ENCODE data around the gene ETF1.
A peak's percentile ranks its signal among the peaks of the same experiment; 100 is the strongest.

ETF1 gene

DNA sequence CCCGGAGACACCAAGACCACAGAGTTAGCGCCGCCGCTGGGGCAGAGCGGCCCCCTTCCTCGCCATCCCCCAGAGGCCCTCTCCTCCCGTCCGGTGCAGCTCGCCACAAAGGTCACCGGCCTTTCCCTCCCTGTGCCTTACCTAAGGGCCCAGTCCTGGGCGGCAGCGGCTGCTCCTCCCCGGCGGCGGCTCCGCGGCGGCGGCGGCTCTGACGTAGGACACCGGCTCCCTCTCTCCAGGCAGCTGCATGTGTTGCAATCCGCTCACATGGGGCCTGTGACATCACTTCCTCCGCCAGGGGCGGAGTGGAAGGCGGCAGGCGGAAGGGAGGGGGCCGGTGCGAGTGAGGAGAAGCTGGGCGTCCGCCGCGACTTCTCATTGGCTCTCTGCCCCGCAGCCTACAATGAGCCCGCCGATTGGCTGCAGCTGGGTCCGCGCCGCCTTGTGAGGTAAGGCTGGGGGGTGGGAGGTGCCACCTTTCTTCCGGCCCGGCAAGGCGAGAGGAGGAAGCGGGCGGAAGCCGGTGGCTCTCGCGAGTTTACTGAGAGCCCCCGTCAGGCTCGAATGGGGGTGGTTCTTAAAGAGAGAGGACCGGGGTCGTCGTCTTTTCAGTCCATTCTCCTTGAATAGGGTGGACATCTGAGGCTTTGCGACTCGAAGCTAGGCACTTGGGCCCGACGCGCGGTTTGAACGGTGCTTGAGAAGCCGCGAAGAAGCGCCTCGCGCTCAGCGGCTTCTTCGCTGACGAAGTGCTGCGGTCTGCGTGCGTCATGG, at the start of gene ETF1:
Gene ETF1 (minus strand): TSS at position 281 of the 774 bp plus-strand sequence. CDS start 318 bp downstream, outside the sequence.
- DNase-seq (ENCODE audit: low read depth): peak; percentile 95

DNA sequence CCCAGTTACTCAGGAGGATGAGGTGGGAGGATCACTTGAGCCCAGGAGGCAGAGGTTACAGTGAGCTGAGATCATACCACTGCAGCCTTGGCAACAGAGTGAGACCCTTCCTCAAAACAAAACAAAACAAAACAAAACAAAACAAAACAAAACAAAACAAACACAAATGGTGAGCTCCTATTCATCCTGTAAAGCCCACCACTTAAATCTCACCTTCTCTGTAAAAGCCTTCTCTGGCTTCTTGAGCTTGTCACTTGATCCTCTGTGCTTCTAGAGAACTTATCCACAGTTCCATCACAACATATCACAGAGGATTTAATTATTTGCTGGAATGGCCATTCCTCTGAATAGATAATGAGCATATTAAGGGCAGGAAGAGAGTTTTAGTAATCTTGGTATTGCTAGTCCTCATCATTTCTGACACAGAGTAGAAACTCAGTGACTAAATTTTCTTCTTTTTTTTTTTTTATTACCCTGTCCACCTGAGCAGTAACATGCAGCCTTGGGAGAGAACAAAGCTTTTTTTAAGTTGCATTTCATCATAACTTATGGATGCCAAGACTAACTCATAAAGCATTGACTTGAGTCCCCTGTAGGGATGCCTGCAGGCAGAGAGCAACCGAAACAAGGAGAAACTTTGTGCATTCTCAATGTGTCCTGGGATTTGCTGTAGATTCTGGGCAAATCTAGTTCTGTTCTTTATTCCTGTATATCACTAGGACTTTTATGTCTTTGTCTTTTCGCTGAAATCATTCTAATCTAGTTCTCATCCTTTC, 45.2 kb upstream of the ETF1 start:
- no peak for DNase-seq (ENCODE audit: low read depth)

DNA sequence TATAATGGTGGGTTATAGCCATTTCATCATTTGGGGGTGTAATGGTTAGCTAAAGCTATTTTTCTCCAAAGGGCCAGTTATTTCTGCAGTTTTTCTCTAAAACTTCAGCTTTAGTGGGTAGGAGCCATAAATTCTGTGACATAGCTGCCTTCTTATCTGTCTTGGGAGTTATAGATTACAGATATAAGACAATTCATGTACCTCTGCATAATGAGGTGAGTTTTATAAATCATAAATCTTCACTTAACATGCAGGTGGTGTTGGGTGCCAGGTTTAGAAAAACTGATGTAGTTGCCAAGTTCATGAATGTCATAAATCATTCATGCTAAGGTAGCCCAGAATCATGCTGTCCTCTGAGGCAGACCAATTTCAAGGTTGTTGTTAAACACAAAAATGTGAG, 42.1 kb upstream of the ETF1 start:
- no peak for DNase-seq (ENCODE audit: low read depth)

DNA sequence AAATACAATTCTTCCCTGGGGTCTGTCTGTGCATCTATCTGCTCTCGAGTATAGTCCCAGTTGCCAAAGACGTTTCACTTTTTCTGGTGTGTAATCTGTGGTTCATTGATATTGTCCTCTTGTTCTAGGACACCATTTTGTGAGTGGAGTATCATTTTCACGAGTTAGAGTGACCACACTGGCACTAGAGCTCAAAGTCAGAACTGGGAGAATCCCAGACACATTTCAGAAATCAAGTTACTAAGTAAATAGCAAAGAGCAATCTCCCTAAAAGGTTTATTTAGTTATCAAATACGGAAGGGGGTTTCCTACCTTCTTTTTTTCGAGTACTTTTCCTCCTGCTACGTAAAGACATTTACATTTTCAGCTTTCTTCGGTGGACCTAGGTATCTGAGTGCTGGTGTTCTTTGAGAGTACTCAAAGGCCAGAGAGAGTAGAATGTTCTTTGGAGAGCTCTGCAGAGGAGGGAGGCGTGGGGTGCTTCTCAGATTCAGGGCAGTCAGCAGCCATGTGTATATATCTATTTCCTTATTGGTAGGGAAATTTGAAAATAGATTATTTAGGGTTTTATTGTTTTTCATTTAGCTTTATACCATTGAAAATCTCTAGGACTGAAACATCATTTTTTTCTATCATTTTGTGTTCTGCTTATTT, 41.1 kb upstream of the ETF1 start:
- no peak for DNase-seq (ENCODE audit: low read depth)

DNA sequence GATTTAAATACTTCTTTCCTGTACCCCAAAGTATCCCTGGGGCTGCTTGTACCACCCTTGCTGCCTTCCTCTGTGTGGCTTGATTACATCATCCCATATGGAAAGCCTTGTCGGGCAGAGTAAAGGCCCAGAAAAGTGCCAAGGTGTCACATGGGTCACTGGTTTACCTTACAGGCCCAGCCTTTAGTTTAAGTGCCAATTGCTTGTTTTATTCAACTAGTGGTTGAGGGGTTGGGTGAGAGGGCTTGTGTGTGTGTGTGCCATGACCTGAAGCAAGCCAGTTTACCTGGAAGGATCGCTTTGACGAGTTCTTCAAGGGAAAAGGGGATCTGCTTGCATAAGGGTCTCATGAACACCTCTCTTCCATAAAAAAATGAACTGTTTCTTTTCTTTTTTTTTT, 39.9 kb upstream of the ETF1 start:
- DNase-seq (ENCODE audit: low read depth): no peak

GRCh38 chr5:138580777-138581176, 37.7 kb upstream of the ETF1 start:
- DNase-seq (ENCODE audit: low read depth): no peak

DNA sequence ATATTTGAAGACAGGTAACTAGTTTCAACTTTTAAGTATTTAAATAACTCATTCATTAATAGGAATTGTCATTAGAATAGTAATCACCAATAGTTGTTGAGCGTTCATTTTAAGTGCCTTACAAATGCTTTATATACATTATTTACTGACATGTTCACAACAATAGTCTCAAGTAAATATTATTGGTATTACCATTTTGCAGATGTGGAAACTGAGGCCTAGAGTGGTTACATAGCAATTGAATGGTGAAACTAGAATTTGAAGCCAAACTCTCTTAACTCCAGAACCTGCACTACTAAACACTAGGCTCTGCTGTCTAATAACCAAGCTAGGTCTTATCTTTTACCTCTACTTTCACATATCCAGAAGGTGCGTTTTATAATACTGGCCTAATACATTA, 37.0 kb upstream of the ETF1 start:
- no peak for DNase-seq (ENCODE audit: low read depth)

DNA sequence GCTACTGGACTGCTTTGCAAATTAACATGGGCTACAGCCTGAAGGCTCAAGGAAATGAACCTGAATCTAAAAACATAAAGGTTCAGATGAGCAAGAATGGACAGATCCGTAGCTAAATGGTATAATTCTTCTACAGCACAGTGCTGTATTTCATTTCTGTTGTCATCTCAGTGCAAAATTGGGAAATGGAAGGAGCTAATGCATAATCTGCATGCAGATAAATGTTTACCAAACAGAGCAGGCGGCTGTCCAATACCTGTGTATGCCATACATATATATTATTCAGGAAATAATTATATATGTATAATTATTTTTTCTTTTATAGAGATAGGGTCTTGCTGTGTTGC, 36.5 kb upstream of the ETF1 start:
- DNase-seq (ENCODE audit: low read depth): no peak

DNA sequence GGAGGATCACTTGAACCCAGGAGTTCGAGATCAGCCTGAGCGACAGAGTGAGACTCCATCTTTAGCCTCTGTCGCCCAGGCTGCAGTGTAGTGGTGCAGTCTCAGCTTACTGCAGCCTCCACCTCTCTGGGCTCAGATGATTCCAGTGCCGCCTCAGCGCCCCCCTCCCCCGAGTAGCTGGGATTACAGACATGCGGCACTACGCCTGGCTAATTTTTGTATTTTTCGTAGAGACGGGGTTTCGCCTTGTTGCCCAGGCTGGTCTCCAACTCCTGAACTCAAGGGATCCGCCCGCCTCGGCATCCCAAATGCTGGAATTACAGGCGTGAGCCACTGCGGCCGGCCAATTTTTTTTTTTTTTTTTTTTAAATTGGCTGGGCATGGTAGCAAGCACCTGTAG, 34.4 kb upstream of the ETF1 start:
- no peak for DNase-seq (ENCODE audit: low read depth)

DNA sequence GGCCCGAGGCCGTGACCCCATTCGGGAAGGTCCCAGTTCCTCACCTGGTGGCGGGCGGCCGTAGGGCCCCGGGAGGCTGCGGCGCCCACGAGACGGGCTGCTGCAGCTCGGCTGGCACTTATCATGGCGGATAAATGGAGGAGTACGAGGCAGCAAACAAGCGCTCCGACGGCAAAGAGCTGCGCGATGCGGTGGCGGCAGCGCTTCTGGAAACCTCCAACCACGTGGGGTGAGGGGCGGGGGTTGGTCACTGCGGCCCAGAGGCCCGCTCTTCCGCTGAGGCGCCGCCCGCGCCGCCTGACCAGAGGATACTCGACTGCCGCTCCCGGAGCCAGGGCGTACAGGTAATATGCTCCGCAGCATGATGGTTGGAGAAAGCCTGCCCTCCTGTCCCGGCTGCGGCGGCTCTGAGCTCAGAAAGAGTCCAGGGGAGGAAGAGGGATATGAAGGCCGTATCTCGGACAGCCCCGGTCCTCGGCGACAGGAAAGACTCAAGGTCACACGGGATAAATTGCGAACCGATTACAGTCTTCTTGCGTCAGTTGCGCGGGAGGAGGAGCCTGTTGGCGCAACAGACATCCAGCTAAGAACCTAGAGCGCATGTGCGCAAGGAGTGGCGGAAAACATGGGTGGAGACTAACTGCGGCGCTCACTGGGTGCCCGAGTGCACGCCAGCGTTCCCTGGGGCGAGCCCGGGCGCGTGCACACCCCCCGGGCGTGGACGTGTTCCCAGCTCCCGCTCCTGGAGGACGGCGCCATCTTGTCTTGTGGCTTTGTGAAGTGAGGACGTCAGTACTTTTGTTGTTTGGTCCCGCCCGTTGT, 32.4 kb upstream of the ETF1 start, which contains the start of gene HSPA9:
Gene HSPA9 (minus strand): TSS at position 208 of the 822 bp plus-strand sequence. CDS start 83 bp downstream, at position 125.
- peak; percentile 99 for DNase-seq (ENCODE audit: low read depth)

DNA sequence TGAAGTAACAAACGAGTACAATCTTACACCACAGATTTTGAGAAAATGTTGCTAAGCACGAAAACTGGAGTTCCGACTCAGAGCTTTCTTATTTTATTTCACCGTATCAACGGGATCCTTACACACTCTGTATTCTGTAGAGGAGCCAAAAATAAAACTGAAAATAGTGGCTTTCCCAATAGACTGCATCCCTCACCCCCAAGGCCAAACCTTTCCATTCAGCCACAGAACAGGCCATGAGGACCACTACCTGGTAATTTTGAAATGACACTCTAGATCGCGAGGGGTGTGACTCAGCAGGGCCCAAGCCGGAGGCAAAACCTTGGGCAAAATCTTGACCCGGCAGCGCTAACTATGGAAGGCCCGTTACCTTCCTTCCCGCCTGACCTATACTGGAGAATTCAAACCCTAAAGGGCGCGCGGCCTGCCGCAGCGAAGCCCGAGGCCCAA, 31.7 kb upstream of the ETF1 start:
- DNase-seq (ENCODE audit: low read depth): no peak

DNA sequence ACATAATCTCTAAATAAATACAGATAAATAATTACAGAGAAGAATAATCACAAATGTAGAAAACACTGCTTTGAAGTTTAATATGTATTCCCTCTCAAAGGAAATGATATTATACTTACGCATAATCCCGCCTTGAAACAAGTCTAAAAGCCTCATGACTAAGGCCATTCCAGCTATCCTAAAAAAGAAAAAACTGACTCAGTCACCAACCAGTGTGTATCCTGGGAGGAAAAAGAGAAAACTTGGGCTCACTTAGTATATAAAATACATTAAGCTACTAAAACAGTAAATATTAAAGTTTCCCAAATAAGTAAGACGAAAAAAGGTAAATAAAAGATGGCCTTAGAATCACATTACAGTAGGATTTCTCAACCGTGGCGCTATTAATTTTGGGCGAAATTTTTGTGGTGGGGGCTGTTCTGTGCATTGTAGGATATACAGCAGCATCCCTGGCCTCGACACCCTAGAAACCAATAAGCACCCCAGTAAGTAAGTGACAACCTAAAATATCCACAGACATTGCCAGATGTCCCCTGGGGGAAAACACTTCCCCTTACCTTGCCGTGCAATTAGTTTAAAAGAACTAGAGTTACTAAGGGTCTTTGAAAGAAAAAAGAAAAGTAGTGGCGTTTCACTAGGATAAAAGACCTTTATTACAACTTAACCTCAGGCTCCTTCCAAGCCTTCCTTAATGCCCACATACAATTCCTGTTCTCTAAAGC, 31.1 kb upstream of the ETF1 start:
- no peak for DNase-seq (ENCODE audit: low read depth)

GRCh38 chr5:138573223-138573622, 30.2 kb upstream of the ETF1 start:
- no peak for DNase-seq (ENCODE audit: low read depth)

GRCh38 chr5:138570871-138571270, 27.8 kb upstream of the ETF1 start:
- DNase-seq (ENCODE audit: low read depth): no peak

DNA sequence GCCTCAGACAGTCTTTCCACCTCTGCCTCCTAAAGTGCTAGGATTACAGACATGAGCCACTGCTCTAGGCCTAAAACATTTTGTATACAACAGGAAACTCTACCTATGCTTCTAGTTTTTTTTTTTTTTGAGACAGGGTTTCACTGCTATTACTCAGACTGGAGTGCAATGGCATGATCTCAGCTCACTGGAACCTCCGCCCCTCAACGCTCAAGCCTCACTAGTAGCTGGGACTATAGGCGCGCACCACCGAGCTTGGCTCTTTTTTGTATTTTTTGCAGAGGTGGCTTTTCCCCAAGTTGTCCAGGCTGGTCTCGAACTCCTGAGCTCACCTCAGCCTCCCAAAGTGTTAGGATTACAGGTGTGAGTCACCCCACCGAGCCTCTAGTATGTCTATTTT, 26.7 kb upstream of the ETF1 start:
- no peak for DNase-seq (ENCODE audit: low read depth)

- DNase-seq (ENCODE audit: low read depth): no peak
Measured at GRCh38 chr5:138568061-138568824, 25.2 kb upstream of the ETF1 start.

GRCh38 chr5:138566792-138567191, 23.8 kb upstream of the ETF1 start:
- no peak for DNase-seq (ENCODE audit: low read depth)

DNA sequence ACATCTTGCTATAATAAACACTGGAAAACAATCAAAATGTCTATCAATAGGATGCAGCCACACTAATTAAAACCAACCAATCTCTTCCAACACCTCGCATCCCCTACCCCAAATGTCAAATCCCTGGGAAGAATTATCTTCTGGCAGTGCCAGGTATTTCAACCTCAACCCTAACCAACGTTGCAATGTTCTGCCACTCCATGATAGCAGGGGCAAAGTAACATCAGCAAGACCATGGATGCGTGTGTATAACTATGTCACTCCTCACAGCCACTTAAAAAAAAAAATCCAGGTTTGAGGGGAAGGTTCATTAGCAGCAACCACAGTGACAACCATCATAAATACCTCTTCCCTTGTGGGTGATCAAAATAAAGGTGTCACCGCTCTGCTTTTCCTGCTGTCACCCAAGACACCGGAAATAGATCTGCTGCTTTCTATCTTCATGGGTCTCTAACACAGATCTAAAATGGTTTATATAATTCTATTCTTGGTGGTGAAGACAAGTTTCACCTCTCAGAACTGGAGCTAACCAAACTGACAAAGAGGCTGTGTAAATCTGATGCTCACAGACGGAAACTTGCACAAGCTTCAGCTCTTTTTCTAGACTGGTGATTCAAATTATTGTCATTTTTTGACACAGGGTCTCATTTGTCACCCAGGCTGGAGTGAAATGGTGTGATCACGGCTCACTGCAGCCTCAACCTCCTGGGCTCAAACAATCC, 22.2 kb upstream of the ETF1 start:
- no peak for DNase-seq (ENCODE audit: low read depth)

GRCh38 chr5:138564242-138564641, 21.2 kb upstream of the ETF1 start:
- DNase-seq (ENCODE audit: low read depth): no peak

Measured in HS-5 (cell line).